Uterus (tissue), 4 donors: ENCODE results near the gene ADRM1. TPM values are rescaled to one million over a fixed set of nuclear protein-coding genes. Genes with fewer than 3 reads are reported as not detected.

Source experiments
- DNase-seq, 2 donors: peaks; one replicate each; pipeline ENCODE4 v3.0.0-alpha.2; 2019 to 2020
- H3K27ac ChIP-seq, 2 donors: fragments of 200-600 bp; sonication (generic); 1 replicate in 1 of 2; 2 replicates in 1 of 2; pipeline ENCODE4 v1.5.1; 2016 to 2018
- H3K27me3 ChIP-seq, 2 donors: fragments of 200-600 bp; sonication (generic); one replicate each; pipeline ENCODE4 v1.5.1; 2018 to 2019; ENCODE audit warnings: control low read depth in 1 of 2
- H3K36me3 ChIP-seq, 2 donors: fragments of 200-600 bp; sonication (generic); one replicate each; pipeline ENCODE4 v1.5.1; 2019; ENCODE audit warnings: control low read depth in 1 of 2
- H3K4me1 ChIP-seq, 2 donors: fragments of 200-600 bp; sonication (generic); one replicate each; pipeline ENCODE4 v1.5.1; 2018 to 2019; ENCODE audit warnings: control low read depth in 1 of 2
- H3K4me3 ChIP-seq, 2 donors: fragments of 200-600 bp; sonication (generic); 1 replicate in 1 of 2; 2 replicates in 1 of 2; pipeline ENCODE4 v1.5.1; 2018 to 2019; ENCODE audit warnings: mild to moderate bottlenecking in 1 of 2
- H3K9me3 ChIP-seq, 2 donors: fragments of 200-600 bp; sonication (generic); one replicate each; pipeline ENCODE4 v1.5.1; 2019; ENCODE audit warnings: control low read depth in 1 of 2
- POLR2A ChIP-seq, 2 donors: fragments of 450-650 bp; IDR thresholded peaks; one replicate each; pipeline ENCODE4 v1.6.1; 2016; ENCODE audit warnings: antibody characterized with exemption in 2 of 2, mild to moderate bottlenecking in 1 of 2, moderate library complexity in 1 of 2
- intact Hi-C: fragments of 100-400 bp; cut with DNase I; formaldehyde crosslinking; loops from one replicate; pipeline ENCODE4 v1.15.1; 2023; ENCODE audit warnings: low total_unique reads
- total RNA-seq, 4 donors: library from RNA; depleted of rRNA in 3 of 4; stranded (reverse); fragments of >200 nt in 3 of 4; gene quantifications; one replicate each; pipeline versions ENCODE4 v1.1.0 to v1.2.4, GENCODE V29; 2014 to 2023
- TF ChIP-seq, protein P1 (sequence below), 4 experiments: fragments of 200-600 bp in 2 of 4; fragments of 450-650 bp in 2 of 4; sonication (generic) in 2 of 4; IDR thresholded peaks; one replicate each; pipeline ENCODE4 v1.5.1; 2016 to 2019; ENCODE audit warnings: antibody characterized with exemption in 4 of 4, mild to moderate bottlenecking in 2 of 4, moderate library complexity in 1 of 4
- donor health status: DM: yes; HTN: yes; CAD: no.

Gene ADRM1
- total RNA-seq, 4 donors from 2014 or later = 42.9 to 82.7 (median 60.9) TPM

DNA sequence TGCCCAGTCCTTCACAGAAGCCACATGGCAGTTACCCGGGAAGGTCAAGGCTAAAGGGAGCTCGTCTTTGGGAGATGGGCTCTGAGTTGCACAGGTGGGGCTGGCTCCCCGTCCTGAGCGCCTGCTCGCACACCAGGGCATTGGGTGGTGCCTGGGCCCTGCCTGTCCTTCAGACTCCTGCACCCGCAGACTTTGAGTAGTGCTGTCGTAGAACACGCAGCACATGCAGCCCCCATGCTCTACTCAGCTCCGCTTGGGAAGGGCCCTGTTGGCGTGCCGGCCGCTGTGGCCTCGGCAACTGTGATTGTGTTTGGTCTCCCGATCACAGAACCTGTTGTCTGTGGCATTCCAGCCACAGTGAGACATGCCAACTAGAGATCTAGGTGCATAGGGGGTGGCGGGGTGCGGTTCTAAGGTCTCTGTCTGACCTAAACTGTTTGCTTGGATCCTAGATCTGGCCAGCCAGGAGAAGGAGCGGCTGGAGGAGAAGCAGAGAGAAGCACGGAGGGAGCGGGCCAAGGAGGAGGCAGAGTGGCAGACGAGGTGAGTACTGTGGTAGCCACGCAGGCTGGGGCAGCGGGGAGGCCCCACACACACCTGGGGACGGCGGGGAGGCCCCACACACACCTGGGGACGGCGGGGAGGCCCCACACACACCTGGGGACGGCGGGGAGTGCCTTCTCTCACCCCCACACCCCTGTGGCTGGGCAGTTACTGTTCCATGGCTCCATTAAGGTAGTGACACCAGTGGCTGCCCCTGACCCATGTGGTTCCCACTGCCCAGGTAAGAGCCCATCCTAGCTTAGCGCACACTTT is 11.3 kb upstream of the ADRM1 start:
- TF ChIP-seq, protein P1, sequence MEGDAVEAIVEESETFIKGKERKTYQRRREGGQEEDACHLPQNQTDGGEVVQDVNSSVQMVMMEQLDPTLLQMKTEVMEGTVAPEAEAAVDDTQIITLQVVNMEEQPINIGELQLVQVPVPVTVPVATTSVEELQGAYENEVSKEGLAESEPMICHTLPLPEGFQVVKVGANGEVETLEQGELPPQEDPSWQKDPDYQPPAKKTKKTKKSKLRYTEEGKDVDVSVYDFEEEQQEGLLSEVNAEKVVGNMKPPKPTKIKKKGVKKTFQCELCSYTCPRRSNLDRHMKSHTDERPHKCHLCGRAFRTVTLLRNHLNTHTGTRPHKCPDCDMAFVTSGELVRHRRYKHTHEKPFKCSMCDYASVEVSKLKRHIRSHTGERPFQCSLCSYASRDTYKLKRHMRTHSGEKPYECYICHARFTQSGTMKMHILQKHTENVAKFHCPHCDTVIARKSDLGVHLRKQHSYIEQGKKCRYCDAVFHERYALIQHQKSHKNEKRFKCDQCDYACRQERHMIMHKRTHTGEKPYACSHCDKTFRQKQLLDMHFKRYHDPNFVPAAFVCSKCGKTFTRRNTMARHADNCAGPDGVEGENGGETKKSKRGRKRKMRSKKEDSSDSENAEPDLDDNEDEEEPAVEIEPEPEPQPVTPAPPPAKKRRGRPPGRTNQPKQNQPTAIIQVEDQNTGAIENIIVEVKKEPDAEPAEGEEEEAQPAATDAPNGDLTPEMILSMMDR (IDR thresholded peaks at IDR 0.05) = no peak
- TF ChIP-seq POLR2A (IDR thresholded peaks at IDR 0.05) = no peak
- Histone ChIP-seq H3K36me3 (no peaks in the 10 kb centered on the region), H3K27me3 (no peaks in the 10 kb centered on the region), H3K4me3 (no peak overlapping the region), H3K4me1 (no peaks in the 10 kb centered on the region), H3K27ac (no peak overlapping the region), H3K9me3 (no peaks in the 10 kb centered on the region)
- intact Hi-C loops = no loop called here
- DNase-seq = no peak

DNA sequence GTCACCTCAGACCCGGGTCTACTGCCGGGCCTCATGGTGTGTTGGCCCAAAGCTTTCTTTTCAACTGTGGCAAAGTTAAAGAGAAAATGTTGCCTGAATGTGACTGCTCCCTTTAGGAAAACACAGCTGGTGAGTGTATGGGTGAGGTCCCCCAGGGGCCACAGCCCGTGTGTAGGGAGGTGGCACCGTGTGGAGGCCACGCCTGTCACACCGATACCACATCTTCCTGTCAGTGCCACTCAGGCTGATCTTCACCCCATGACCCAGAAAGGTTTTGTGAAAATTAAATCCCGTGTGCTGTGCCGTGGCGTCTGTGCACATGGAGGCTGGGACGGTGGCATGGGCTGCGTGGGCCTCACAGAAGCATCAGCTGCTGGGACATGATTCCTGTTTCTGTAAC is 10.7 kb upstream of the ADRM1 start:
- Histone ChIP-seq H3K4me3 (no peak overlapping the region), H3K9me3 (no peaks in the 10 kb centered on the region), H3K27me3 (no peaks in the 10 kb centered on the region), H3K27ac (no peak overlapping the region), H3K36me3 (no peaks in the 10 kb centered on the region), H3K4me1 (no peaks in the 10 kb centered on the region)
- TF ChIP-seq, protein P1 (IDR thresholded peaks at IDR 0.05) = no peak
- TF ChIP-seq POLR2A (IDR thresholded peaks at IDR 0.05) = no peak
- no peak for DNase-seq
- intact Hi-C loops = no loop called here

DNA sequence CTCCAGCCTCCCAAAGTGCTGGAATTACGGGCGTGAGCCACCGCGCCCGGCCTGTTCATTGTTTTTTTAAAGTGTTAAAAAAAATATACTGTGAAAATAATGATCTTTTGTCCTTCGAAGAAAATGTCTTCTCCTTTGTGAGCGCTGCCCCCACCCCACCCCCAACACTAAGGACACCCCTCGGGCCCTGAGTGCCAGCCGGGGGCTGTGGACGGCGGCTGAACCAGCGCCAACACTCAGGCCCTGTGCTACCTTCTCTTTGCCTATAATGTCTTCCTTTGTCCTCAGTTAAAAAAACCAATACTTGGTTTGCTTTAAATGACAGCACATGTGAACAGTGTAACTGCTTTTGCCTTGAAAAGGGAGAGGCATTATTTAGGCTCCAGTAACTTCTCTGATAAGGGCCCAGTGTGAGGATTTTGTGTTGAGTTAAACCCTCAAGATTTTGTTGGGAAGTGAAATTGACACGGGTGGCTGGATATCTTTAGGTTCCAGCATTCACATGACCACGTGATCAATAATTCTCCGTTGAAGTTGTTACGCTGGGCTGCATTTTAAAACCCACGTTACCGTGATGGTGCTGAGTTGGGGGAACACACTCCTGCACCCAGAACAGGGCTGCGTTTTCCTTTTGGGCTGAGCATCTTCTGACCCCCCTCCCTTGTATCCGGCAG is 9.5 kb upstream of the ADRM1 start:
- H3K27me3 ChIP-seq = no peaks in the 10 kb centered on the region
- H3K4me1 ChIP-seq = no peaks in the 10 kb centered on the region
- H3K27ac ChIP-seq = no peak overlapping the region
- no peaks in the 10 kb centered on the region for H3K9me3 ChIP-seq
- TF ChIP-seq POLR2A (IDR thresholded peaks at IDR 0.05) = no peak
- TF ChIP-seq, protein P1 (IDR thresholded peaks at IDR 0.05) = no peak
- no peak overlapping the region for H3K4me3 ChIP-seq
- intact Hi-C loops = no loop called here
- DNase-seq = no peak
- H3K36me3 ChIP-seq = no peaks in the 10 kb centered on the region

DNA sequence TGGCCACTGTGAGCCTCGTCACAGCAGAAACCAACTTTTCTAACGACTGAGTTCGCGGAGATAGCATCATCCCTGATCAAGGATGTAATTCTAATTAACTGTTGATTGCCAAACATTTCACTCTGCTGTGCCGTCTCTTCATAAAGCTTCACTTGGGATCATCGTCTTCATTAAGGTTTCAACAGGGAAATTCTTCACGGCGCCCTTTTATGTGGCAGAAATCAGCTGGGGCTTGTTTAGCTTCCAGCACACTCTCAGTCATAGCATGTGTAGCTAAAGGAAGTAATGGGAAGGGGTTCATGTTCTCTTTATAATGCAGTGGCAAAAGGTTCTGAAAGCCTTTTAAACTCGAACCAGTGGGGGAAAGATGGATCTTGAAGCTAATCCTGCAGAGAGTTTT is 8.9 kb upstream of the ADRM1 start:
- Histone ChIP-seq H3K27ac (no peak overlapping the region), H3K4me1 (no peaks in the 10 kb centered on the region), H3K36me3 (no peaks in the 10 kb centered on the region), H3K4me3 (no peak overlapping the region), H3K9me3 (no peaks in the 10 kb centered on the region), H3K27me3 (no peaks in the 10 kb centered on the region)
- no peak for DNase-seq
- intact Hi-C loops = no loop called here
- TF ChIP-seq POLR2A (IDR thresholded peaks at IDR 0.05) = no peak
- TF ChIP-seq, protein P1 (IDR thresholded peaks at IDR 0.05) = no peak

- intact Hi-C loops = no loop called here
Measured at GRCh38 chr20:62294516-62294915, 8.3 kb upstream of the ADRM1 start.

More at GRCh38 chr20:62294516-62294915, 8.3 kb upstream of the ADRM1 start:
- no peak for TF ChIP-seq POLR2A (IDR thresholded peaks at IDR 0.05)
- TF ChIP-seq, protein P1 (IDR thresholded peaks at IDR 0.05) = no peak
- H3K4me1 ChIP-seq = no peaks in the 10 kb centered on the region
- H3K36me3 ChIP-seq = no peaks in the 10 kb centered on the region
- DNase-seq = no peak
- no peak overlapping the region for H3K27ac ChIP-seq
- H3K4me3 ChIP-seq = no peak overlapping the region
- no peaks in the 10 kb centered on the region for H3K9me3 ChIP-seq
- no peaks in the 10 kb centered on the region for H3K27me3 ChIP-seq
